Type B pancreatic cell (in vitro differentiated cells): Measurements from ENCODE around the gene MND1. TPM values are rescaled to one million over a fixed set of nuclear protein-coding genes. Genes with fewer than 3 reads are reported as not detected.
"Not testable (repeated sequence)": the region's sequence is repeated elsewhere in the genome, so short reads cannot be mapped to it uniquely, and the experiment has no call there.

Experiments used
- DNase-seq: peaks from one replicate; pipeline ENCODE4 v3.0.0; 2021; ENCODE audit warnings: mixed read lengths; ENCODE audit not compliant: unreplicated experiment; ENCODE audit errors: extremely low spot score
- H3K27ac Mint-ChIP-seq: 2 replicates; pipeline ENCODE4 v1.8.0; 2021; ENCODE audit warnings: mild to moderate bottlenecking, mixed read lengths
- H3K27me3 Mint-ChIP-seq: 2 replicates; pipeline ENCODE4 v1.8.0; 2021; ENCODE audit warnings: mixed read lengths
- H3K36me3 Mint-ChIP-seq: 2 replicates; pipeline ENCODE4 v1.8.0; 2021; ENCODE audit warnings: mixed read lengths
- H3K4me1 Mint-ChIP-seq: one replicate; pipeline ENCODE4 v1.8.0; 2021; ENCODE audit warnings: mixed read lengths; ENCODE audit not compliant: unreplicated experiment
- H3K4me3 Mint-ChIP-seq: 2 replicates; pipeline ENCODE4 v1.8.0; 2021; ENCODE audit warnings: mild to moderate bottlenecking, mixed read lengths
- H3K9me3 Mint-ChIP-seq: 2 replicates; pipeline ENCODE4 v1.8.0; 2021; ENCODE audit warnings: mixed read lengths
- CTCF ChIP-seq: fragments of 200-600 bp; sonication (generic); conservative IDR thresholded peaks from 2 replicates; pipeline ENCODE4 v1.5.0; 2021; ENCODE audit warnings: antibody characterized with exemption, mild to moderate bottlenecking
- total RNA-seq: library from RNA; stranded (reverse); gene quantifications from 2 replicates; pipeline ENCODE4 v1.2.1, GENCODE V29; 2021; ENCODE audit warnings: low replicate concordance

MND1 gene
- total RNA-seq, 1 donor from 2014 or later: 15.2 TPM

- H3K9me3 Mint-ChIP-seq: peaks cover 4% of the 10 kb centered on the region
- H3K36me3 Mint-ChIP-seq: no peaks in the 10 kb centered on the region
- no peak overlapping the region for H3K27ac Mint-ChIP-seq
- no peak for TF ChIP-seq CTCF
- no peak for DNase-seq
- peaks cover 11% of the 10 kb centered on the region for H3K27me3 Mint-ChIP-seq
- peaks cover 27% of the 10 kb centered on the region for H3K4me1 Mint-ChIP-seq
- no peak overlapping the region for H3K4me3 Mint-ChIP-seq
Observed at GRCh38 chr4:153453402-153453801, 108.9 kb downstream of the MND1 start.

GRCh38 chr4:153458969-153459368 is 114.5 kb downstream of the MND1 start:
- Mint-ChIP-seq H3K27ac (no peak overlapping the region), H3K36me3 (no peaks in the 10 kb centered on the region), H3K4me3 (no peak overlapping the region), H3K27me3 (peaks cover 11% of the 10 kb centered on the region), H3K4me1 (no peaks in the 10 kb centered on the region), H3K9me3 (no peaks in the 10 kb centered on the region)
- DNase-seq: no peak
- no peak for TF ChIP-seq CTCF

- H3K9me3 Mint-ChIP-seq, H3K4me3 Mint-ChIP-seq, DNase-seq, H3K36me3 Mint-ChIP-seq, H3K27ac Mint-ChIP-seq: not testable (repeated sequence)
- H3K27me3 Mint-ChIP-seq: peaks cover 28% of the 10 kb centered on the region
- peaks cover 10% of the 10 kb centered on the region for H3K4me1 Mint-ChIP-seq
Observed at GRCh38 chr4:153461549-153461948, 117.1 kb downstream of the MND1 start.

GRCh38 chr4:153464068-153464467 is 119.6 kb downstream of the MND1 start:
- Mint-ChIP-seq H3K9me3 (no peaks in the 10 kb centered on the region), H3K4me1 (peaks cover 26% of the 10 kb centered on the region), H3K36me3 (no peaks in the 10 kb centered on the region), H3K4me3 (no peak overlapping the region), H3K27ac (no peak overlapping the region), H3K27me3 (peaks cover 28% of the 10 kb centered on the region)
- no peak for TF ChIP-seq CTCF
- DNase-seq: no peak

Other genes starting within 250 kb of the MND1 start
- 83.1 and 105 TPM in 2 replicates for gene TRIM2, start 140.2 kb upstream of the MND1 start, total RNA-seq
- gene TMEM131L, start 121.7 kb downstream of the MND1 start, total RNA-seq: 5.4 and 21.3 TPM in 2 replicates